HG03196 (cell line): Measurements from ENCODE around the gene SERPINB1.
A peak's percentile ranks its signal among the peaks of the same experiment; 100 is the strongest.
"Not testable (repeated sequence)": the region's sequence is repeated elsewhere in the genome, so short reads cannot be mapped to it uniquely, and the experiment has no call there.

Experiments used
- ATAC-seq: cut with Tn5 transposase; IDR thresholded peaks from one replicate; pipeline ENCODE4 v1.9.1; 2021; ENCODE audit not compliant: unreplicated experiment

SERPINB1 gene

DNA sequence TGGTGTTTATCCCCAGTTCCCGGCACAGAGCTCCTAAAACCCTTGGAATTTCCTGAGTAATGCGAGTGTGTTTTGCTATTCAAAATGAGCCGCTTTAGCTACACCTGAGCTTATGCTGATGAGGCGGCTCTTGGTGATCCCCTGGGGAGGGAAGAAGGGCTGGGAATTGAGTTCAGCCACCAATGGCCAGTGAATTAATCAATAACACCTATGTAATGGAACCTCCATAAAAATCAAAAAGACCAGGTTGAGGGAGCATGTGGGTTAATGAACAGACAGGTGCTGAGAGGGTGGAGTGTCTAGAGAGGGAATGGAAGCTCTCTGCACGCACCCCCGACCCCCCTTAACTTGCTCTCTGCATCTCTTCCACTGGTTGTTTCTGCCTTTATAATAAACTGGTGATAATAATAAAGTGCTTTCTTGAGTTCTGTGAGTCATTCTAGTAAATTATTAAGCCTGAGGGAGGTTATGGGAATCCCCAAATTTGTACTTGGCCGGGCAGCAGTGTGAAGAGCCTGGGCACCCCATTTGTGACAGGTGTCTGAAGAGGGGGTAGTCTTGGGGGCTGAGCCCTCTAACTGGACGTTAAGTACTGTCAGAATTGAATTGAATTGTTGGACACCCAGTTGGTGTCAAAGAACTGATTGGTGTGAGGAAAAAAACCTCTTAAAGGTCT, 24.6 kb upstream of the SERPINB1 start:
- ATAC-seq: peak; percentile 55

GRCh38 chr6:2865694-2866151, 24.1 kb upstream of the SERPINB1 start:
- no peak for ATAC-seq

DNA sequence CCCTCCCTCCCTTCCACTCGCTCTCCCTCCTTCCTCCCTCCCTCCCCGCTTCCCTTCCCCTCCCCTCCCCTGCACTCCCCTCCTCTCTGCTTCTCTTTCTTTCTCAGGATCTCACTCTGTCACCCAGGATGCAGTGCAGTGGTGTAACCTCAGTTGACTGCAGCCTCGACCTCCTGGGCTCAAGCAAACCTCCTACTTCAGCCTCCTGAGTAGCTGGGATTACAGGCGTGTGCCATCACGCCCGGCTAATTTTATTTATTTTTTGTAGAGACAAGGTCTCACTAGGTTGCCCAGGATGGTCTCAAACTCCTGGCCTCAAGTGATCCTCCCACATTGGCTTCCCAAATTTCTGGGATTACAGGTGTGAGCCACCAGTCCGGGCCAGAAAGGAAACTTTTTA, 23.6 kb upstream of the SERPINB1 start:
- no peak for ATAC-seq

GRCh38 chr6:2863901-2864300, 22.2 kb upstream of the SERPINB1 start:
- ATAC-seq: no peak

GRCh38 chr6:2862712-2863181, 21.1 kb upstream of the SERPINB1 start:
- ATAC-seq: peak; percentile 56

GRCh38 chr6:2861822-2862164, 20.1 kb upstream of the SERPINB1 start:
- ATAC-seq: no peak

GRCh38 chr6:2861060-2861821, 19.6 kb upstream of the SERPINB1 start:
- no peak for ATAC-seq

- ATAC-seq: not testable (repeated sequence)
These were observed 19.0 kb upstream of the SERPINB1 start for GRCh38 chr6:2860706-2861059.

DNA sequence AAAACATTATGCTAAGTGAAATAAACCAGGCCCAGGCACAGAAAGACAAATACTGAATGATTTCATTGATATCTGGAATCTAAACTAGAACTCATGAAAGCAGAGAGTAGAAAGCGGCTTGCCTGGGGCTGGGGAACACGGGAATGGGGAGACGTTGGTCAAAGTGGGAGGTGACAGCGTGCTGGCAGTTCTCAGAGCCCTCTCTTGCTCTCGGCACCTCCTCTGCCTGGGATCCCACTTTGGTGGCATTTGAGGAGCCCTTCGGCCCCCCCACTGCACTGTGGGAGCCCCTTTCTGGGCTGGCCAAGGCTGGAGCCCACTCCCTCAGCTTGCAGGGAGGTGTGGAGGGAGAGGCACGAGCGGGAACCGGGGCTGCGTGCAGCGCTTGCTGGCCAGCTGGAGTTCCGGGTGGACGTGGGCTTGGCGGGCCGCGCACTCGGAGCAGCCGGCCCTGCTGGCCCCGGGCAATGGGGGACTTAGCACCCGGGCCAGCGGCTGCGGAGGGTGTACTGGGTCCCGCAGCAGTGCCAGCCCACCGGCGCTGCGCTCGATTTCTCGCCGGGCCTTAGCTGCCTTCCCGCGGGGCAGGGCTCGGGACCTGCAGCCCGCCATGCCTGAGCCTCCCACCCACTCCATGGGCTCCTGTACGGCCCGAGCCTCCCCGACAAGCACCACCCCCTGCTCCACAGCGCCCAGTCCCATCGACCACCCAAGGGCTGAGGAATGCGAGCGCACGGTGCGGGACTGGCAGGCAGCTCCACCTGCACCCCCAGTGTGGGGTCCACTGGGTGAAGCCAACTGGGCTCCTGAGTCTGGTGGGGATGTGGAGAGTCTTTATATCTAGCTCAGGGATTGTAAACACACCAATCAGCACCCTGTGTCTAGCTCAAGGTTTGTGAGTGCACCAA, 18.4 kb upstream of the SERPINB1 start:
- ATAC-seq: not testable (repeated sequence)

DNA sequence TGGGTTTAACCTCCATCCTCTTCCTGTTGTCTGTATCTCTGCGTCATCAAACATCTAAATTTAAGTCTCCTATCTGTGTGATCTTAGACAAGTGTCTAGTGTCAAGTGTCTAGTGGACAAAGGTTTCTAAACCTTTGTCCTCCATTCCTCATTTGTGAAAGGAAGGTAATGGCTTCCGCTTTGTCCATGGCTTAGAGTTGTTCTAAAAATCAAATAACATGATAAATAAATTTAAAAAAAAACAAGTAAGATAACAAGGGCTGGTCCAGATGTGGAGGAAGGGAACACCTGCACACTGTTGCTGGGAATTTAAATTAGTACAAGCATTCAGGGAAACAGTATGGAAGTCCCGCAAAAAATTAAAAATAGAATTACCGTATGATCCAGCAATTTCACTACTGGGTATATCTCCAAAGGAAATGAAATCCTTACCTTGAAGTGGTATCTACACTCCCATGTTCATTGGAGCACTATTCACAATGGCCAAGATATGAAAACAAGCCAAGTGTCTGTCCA, 17.6 kb upstream of the SERPINB1 start:
- no peak for ATAC-seq

DNA sequence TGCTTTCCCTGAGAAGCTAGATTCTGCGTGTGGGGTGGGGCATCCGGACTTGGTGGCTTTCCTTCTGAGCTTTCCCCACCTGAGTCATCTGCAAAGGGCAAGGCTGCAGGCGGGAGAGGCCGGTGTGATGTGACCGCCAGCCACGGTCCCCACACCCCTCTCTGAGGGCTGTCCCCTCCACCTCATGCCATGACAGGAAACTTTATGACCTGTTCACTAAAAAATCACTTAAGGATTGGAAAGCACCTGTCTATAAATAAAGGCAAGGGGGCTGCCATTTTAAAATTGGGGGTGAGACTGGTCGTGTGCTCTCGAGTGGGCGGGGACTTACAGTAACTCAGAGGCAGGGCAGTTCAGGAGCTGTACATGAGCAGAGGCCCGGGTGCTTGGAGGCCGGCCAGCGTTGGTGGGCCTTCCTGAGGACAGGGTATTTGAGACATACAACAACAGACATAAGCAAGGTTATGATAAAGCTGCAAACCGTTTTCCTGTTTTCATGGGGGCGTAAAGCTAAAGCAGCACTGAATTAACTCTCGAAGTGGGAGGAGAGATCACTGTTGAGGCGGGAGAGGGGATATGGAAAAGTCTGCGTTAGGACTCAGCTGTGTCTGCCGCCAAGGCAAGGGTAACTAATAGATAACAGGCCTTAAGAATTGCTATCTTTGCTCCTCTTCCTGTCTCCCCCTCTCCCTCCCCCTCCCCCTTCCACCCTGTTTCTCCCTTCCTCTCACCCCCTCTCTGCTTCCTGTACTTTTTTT, 16.1 kb upstream of the SERPINB1 start:
- ATAC-seq: peak; percentile 48

DNA sequence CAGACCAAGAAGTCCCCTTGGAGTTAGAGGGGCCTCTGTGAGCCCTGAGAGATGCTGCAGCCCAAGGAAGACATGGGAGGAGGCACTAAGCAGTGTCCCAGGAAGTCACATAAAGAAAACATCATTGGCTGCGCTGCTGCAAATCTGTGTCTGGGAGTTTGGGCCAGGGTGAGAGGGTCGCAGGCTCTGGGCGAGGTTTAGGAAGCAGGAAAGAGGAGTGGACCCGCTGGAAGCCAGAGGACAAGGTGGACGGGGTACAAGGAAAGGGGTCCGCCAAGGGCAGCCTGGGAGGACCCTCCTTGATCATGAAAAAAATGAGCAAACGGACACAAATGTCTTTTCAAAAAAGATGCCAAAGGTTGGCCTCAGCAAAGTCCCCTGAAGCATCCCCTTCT, 15.5 kb upstream of the SERPINB1 start:
- no peak for ATAC-seq

GRCh38 chr6:2855061-2855519, 13.4 kb upstream of the SERPINB1 start:
- no peak for ATAC-seq

GRCh38 chr6:2854396-2854982, 12.8 kb upstream of the SERPINB1 start:
- no peak for ATAC-seq

- ATAC-seq: no peak
These were observed 12.2 kb upstream of the SERPINB1 start for GRCh38 chr6:2853769-2854395.

GRCh38 chr6:2853378-2853768, 11.7 kb upstream of the SERPINB1 start:
- ATAC-seq: not testable (repeated sequence)

- no peak for ATAC-seq
These were observed 11.3 kb upstream of the SERPINB1 start for GRCh38 chr6:2852921-2853322.

DNA sequence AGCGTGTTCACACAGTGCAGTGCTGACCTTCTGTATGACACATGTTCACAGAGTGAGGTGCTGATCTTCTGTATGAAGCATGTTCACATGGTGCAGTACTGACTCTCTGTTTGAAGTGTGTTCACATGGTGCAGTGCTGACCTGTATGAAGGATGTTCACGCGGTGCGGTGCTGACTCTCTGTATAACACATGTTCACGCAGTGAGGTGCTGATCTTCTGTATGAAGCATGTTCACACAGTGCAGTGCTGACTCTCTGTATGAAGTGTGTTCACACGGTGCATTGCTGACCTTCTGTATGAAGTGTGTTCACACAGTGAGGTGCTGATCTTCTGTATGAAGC, 10.8 kb upstream of the SERPINB1 start:
- no peak for ATAC-seq

- ATAC-seq: no peak
These were observed 10.3 kb upstream of the SERPINB1 start for GRCh38 chr6:2851727-2852513.
